HepG2 (cell line): ENCODE measurements around the gene DNAJC1. TPM values are rescaled to one million over a fixed set of nuclear protein-coding genes. Genes with fewer than 3 reads are reported as not detected.

ENCODE experiments used
- AFF4 ChIP-seq: sonication (generic); formaldehyde crosslinking; IDR thresholded peaks from 2 replicates; pipeline ENCODE4 v1.4.0; 2020; ENCODE audit warnings: missing genetic modification reagents
- GLI4 ChIP-seq: sonication (generic); formaldehyde crosslinking; IDR thresholded peaks from 2 replicates; pipeline ENCODE4 v1.5.1; 2020; ENCODE audit warnings: missing genetic modification reagents, mild to moderate bottlenecking, moderate library complexity, borderline replicate concordance
- HMG20A ChIP-seq: IDR thresholded peaks from 2 replicates; pipeline ENCODE4 v1.6.1; 2016; ENCODE audit warnings: borderline replicate concordance
- SNAPC4 ChIP-seq: sonication (generic); formaldehyde crosslinking; IDR thresholded peaks from 2 replicates; pipeline ENCODE4 v1.4.0; 2020; ENCODE audit warnings: mild to moderate bottlenecking, missing genetic modification reagents
- ZFY ChIP-seq: sonication (generic); formaldehyde crosslinking; IDR thresholded peaks from 2 replicates; pipeline ENCODE4 v1.4.0; 2020; ENCODE audit warnings: missing genetic modification reagents
- ZNF780A ChIP-seq: sonication (generic); formaldehyde crosslinking; IDR thresholded peaks from 2 replicates; pipeline ENCODE4 v1.8.0; 2022; ENCODE audit warnings: mild to moderate bottlenecking, missing genetic modification reagents, moderate library complexity
- ZNF850 ChIP-seq: sonication (generic); formaldehyde crosslinking; conservative IDR thresholded peaks from 2 replicates; pipeline ENCODE4 v1.9.0; 2021; ENCODE audit warnings: mild to moderate bottlenecking, missing genetic modification reagents
- polyA plus RNA-seq, 8 experiments: library from polyadenylated mRNA; depleted of rRNA in 3 of 8; stranded (reverse) in 7 of 8; unstranded in 1 of 8; fragments of >200 nt; fragmentation: Illumina TruSeq in 4 of 8; extraction: Trizol in 4 of 8; gene quantifications; 2 replicates each; pipeline versions ENCODE4 v1.2.1 to v1.2.3, GENCODE V29; 2011 to 2016; ENCODE audit warnings: low read depth in 4 of 8, missing spikeins in 1 of 8, mixed read lengths in 1 of 8; ENCODE audit not compliant: insufficient read depth in 1 of 8
- total RNA-seq, 5 experiments: library from RNA; depleted of rRNA; stranded (reverse); fragments of >200 nt; fragmentation: Illumina TruSeq; extraction: Trizol; gene quantifications; 2 replicates each; pipeline ENCODE4 v1.2.3, GENCODE V29; 2016; ENCODE audit warnings: low read depth in 1 of 5

Gene DNAJC1
- total and polyA plus RNA-seq, 2 of the 13 experiments (the other 11 are each of a cell fraction or from before 2014, with no cell fraction given), result 9.9 to 16.6 TPM

GRCh38 chr10:22010973-22011408, 7.5 kb upstream of the DNAJC1 start (continued):
- no peak for TF ChIP-seq ZNF780A
- TF ChIP-seq ZFY (CRISPR knock-in tag), result no peak
- TF ChIP-seq AFF4 (CRISPR knock-in tag), result no peak
- no peak for TF ChIP-seq HMG20A
- no peak for TF ChIP-seq SNAPC4 (CRISPR knock-in tag)
- TF ChIP-seq GLI4 (CRISPR knock-in tag), result no peak
- no peak for TF ChIP-seq ZNF850 (CRISPR knock-in tag)
